Gastrocnemius medialis (tissue), 4 donors: ENCODE measurements around the gene LAMA3.

Experiments used
- CTCF ChIP-seq, 5 experiments: fragments of 450-650 bp in 3 of 5; fragments of 200-600 bp in 2 of 5; sonication (generic) in 2 of 5; IDR thresholded peaks in 4 of 5; conservative IDR thresholded peaks in 1 of 5; 1 replicate in 4 of 5; 2 replicates in 1 of 5; pipeline ENCODE4 v1.5.1; 2016 to 2019; ENCODE audit warnings: antibody characterized with exemption in 5 of 5, mild to moderate bottlenecking in 3 of 5, moderate library complexity in 3 of 5
- POLR2A ChIP-seq, 2 donors: fragments of 450-650 bp; IDR thresholded peaks; one replicate each; pipeline ENCODE4 v1.6.1; 2017; ENCODE audit warnings: antibody characterized with exemption in 2 of 2, mild to moderate bottlenecking in 2 of 2, moderate library complexity in 2 of 2

GRCh38 chr18:23800902-23801301, 111.6 kb downstream of the LAMA3 start:
- TF ChIP-seq CTCF (IDR thresholded peaks at IDR 0.05 in 4 of 5, conservative IDR thresholded peaks at IDR 0.05 in 1 of 5) (no peak), POLR2A (IDR thresholded peaks at IDR 0.05) (no peak)
